Breast epithelium (tissue), 4 donors: Measurements from ENCODE around the gene TRAF3. TPM values are rescaled to one million over a fixed set of nuclear protein-coding genes. Genes with fewer than 3 reads are reported as not detected.

Experiments
- DNase-seq, 2 donors: peaks; one replicate each; pipeline ENCODE4 v3.0.0-alpha.2; 2019; ENCODE audit warnings: low spot score in 2 of 2
- H3K27ac ChIP-seq, 2 donors: fragments of 200-600 bp; sonication (generic) in 1 of 2; one replicate each; pipeline ENCODE4 v1.5.1; 2016 to 2019; ENCODE audit warnings: mild to moderate bottlenecking in 1 of 2
- H3K27me3 ChIP-seq, 2 donors: fragments of 200-600 bp; sonication (generic) in 1 of 2; one replicate each; pipeline versions ENCODE4 v1.5.1 to v1.6.0; 2017 to 2019; ENCODE audit warnings: control low read depth in 1 of 2, mild to moderate bottlenecking in 1 of 2
- H3K36me3 ChIP-seq: fragments of 200-600 bp; one replicate; pipeline ENCODE4 v1.5.1; 2019
- H3K4me1 ChIP-seq, 2 donors: fragments of 200-600 bp; sonication (generic); one replicate each; pipeline ENCODE4 v1.5.1; 2016 to 2019; ENCODE audit warnings: control low read depth in 1 of 2
- H3K4me3 ChIP-seq, 3 donors: fragments of 200-600 bp; sonication (generic); 1 replicate in 2 of 3; 2 replicates in 1 of 3; pipeline ENCODE4 v1.5.1; 2016 to 2019; ENCODE audit warnings: mild to moderate bottlenecking in 3 of 3, moderate library complexity in 2 of 3
- H3K9me3 ChIP-seq, 2 donors: fragments of 200-600 bp; sonication (generic) in 1 of 2; one replicate each; pipeline ENCODE4 v1.5.1; 2016 to 2019; ENCODE audit warnings: control low read depth in 1 of 2
- POLR2A ChIP-seq: fragments of 450-650 bp; IDR thresholded peaks from one replicate; pipeline ENCODE4 v1.6.1; 2016; ENCODE audit warnings: antibody characterized with exemption, mild to moderate bottlenecking, moderate library complexity
- POLR2AphosphoS5 ChIP-seq, 3 donors: sonication (generic); formaldehyde crosslinking; IDR thresholded peaks; one replicate each; pipeline ENCODE4 v1.6.1; 2017; ENCODE audit warnings: antibody characterized with exemption in 3 of 3
- intact Hi-C: fragments of 100-400 bp; cut with DNase I; formaldehyde crosslinking; loops from one replicate; pipeline ENCODE4 v1.15.1; 2023; ENCODE audit warnings: low total_unique reads
- total RNA-seq, 3 donors: library from RNA; depleted of rRNA; stranded (reverse); fragments of >200 nt; gene quantifications; one replicate each; pipeline ENCODE4 v1.1.0, GENCODE V29; 2016
- TF ChIP-seq, protein P1 (sequence below), 3 donors: fragments of 450-650 bp; IDR thresholded peaks; one replicate each; pipeline ENCODE4 v1.5.1; 2016 to 2017; ENCODE audit warnings: antibody characterized with exemption in 3 of 3, mild to moderate bottlenecking in 3 of 3, moderate library complexity in 3 of 3

TRAF3 gene
- total RNA-seq, 3 donors from 2014 or later = 13.1 to 15.7 (median 14.6) TPM

DNA sequence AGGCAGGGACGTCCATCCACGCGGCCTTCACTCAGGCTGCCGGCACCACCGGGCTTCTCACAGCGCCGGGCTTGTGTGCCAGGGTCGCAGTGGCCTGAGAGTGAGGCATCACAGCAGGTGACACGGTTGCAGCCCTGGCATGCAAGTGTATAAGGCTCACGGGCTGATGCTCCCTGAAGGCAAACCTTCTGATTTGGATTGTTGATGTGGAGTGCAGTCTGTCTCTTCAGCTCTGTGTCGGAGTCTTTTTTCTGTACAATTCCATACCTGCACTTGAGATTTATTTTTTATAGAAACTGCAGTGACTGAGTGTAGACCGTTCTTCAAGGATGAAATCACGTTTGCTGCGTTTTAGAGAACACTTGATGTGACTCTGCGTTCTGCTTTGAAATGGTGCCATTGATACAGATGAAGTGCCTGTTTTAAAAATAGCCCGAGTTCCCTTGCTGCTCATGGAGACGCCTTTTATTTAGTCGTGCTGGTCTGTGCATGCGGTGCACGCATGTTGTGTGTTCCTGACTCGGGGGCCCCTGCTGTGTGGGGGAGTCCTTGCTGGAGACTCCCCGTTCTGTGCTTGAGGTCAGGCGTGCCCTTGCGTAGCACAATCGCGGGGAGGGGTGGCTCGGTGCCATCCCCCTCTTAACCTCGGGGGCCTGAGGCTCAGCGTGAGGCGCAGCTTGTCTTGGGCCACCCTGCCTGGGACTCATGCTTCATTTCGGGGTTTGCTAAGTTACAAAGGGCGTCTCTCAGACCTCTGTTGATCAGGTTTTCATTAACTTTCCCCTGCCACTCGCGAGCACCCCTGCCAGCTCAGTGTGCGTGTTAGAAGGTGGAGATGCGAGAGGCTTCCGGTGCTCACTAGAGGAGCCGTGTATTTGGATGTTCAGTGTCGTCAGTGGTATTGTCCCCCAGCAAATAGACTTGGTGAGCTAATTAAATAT lies 123.7 kb downstream of the TRAF3 start:
- Histone ChIP-seq H3K36me3 (no peaks in the 10 kb centered on the region), H3K4me1 (no peaks in the 10 kb centered on the region), H3K9me3 (no peaks in the 10 kb centered on the region), H3K27me3 (no peaks in the 10 kb centered on the region), H3K27ac (no peak overlapping the region), H3K4me3 (no peak overlapping the region)
- DNase-seq = no peak
- no peak for TF ChIP-seq POLR2AphosphoS5 (IDR thresholded peaks at IDR 0.05)
- intact Hi-C loops = no loop called here

GRCh38 chr14:102901633-102902032 lies 124.4 kb downstream of the TRAF3 start:
- no peaks in the 10 kb centered on the region for H3K9me3 ChIP-seq
- intact Hi-C loops = no loop called here
- no peak overlapping the region for H3K27ac ChIP-seq
- H3K36me3 ChIP-seq = no peaks in the 10 kb centered on the region
- TF ChIP-seq POLR2AphosphoS5 (IDR thresholded peaks at IDR 0.05) (no peak), POLR2A (no peak)
- TF ChIP-seq, protein P1, sequence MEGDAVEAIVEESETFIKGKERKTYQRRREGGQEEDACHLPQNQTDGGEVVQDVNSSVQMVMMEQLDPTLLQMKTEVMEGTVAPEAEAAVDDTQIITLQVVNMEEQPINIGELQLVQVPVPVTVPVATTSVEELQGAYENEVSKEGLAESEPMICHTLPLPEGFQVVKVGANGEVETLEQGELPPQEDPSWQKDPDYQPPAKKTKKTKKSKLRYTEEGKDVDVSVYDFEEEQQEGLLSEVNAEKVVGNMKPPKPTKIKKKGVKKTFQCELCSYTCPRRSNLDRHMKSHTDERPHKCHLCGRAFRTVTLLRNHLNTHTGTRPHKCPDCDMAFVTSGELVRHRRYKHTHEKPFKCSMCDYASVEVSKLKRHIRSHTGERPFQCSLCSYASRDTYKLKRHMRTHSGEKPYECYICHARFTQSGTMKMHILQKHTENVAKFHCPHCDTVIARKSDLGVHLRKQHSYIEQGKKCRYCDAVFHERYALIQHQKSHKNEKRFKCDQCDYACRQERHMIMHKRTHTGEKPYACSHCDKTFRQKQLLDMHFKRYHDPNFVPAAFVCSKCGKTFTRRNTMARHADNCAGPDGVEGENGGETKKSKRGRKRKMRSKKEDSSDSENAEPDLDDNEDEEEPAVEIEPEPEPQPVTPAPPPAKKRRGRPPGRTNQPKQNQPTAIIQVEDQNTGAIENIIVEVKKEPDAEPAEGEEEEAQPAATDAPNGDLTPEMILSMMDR (IDR thresholded peaks at IDR 0.05) = no peak
- H3K27me3 ChIP-seq = no peaks in the 10 kb centered on the region
- H3K4me1 ChIP-seq = no peaks in the 10 kb centered on the region
- H3K4me3 ChIP-seq = no peak overlapping the region
- DNase-seq = no peak

GRCh38 chr14:102902086-102902485 lies 124.8 kb downstream of the TRAF3 start:
- TF ChIP-seq POLR2A (no peak), POLR2AphosphoS5 (IDR thresholded peaks at IDR 0.05) (no peak)
- TF ChIP-seq, protein P1 (IDR thresholded peaks at IDR 0.05) = no peak

DNA sequence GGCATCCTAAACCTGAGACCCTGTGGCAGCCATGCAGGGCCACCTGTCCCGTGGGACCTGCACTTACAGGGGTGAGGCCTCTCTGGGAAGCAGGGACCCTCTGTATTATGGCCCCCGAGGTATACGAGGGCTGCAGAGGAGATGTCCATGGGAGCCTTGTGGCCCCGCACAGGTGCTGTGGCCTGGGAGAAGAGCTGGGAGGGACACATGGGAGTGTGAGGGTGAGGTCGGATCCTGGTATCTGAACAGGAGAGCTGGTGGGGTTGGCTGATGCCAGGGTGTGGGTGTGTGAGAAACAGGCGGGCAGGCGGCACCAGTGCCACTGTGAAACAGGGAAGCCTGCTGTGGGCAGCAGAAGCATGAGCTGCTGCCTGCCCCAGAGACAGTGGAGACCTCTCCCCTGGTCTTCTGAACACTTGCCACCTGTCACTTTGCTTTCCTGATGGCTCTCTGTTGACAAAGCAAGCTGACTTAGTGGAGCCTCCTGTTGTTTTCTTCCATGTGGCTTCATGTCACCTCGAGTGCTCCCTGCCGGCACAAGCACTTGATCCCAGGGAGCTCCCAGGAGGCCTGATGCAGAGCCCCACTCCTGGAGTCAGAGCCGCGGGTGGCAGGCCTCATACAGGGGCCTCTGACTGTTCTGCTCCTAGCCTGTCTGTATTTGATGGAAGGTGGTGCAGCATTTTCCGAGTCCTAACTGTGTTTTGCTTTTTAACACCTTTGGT lies 125.4 kb downstream of the TRAF3 start:
- intact Hi-C loops = no loop called here
- Histone ChIP-seq H3K4me3 (no peak overlapping the region), H3K4me1 (no peaks in the 10 kb centered on the region), H3K36me3 (no peaks in the 10 kb centered on the region), H3K27ac (no peak overlapping the region), H3K27me3 (no peaks in the 10 kb centered on the region), H3K9me3 (no peaks in the 10 kb centered on the region)
- TF ChIP-seq, protein P1 (IDR thresholded peaks at IDR 0.05) = no peak
- TF ChIP-seq POLR2AphosphoS5 (IDR thresholded peaks at IDR 0.05) (no peak), POLR2A (no peak)
- no peak for DNase-seq

More at GRCh38 chr14:102902086-102902485, 124.8 kb downstream of the TRAF3 start:
- H3K27me3 ChIP-seq = no peaks in the 10 kb centered on the region
- no peaks in the 10 kb centered on the region for H3K9me3 ChIP-seq
- DNase-seq = no peak
- H3K4me1 ChIP-seq = no peaks in the 10 kb centered on the region
- H3K27ac ChIP-seq = no peak overlapping the region
- no peak overlapping the region for H3K4me3 ChIP-seq
- intact Hi-C loops = no loop called here
- H3K36me3 ChIP-seq = no peaks in the 10 kb centered on the region

- DNase-seq = no peak
- no peaks in the 10 kb centered on the region for H3K9me3 ChIP-seq
- no peaks in the 10 kb centered on the region for H3K36me3 ChIP-seq
- TF ChIP-seq POLR2AphosphoS5 (IDR thresholded peaks at IDR 0.05) (no peak), POLR2A (no peak)
- TF ChIP-seq, protein P1 (IDR thresholded peaks at IDR 0.05) = no peak
- H3K4me3 ChIP-seq = no peak overlapping the region
- H3K4me1 ChIP-seq = no peaks in the 10 kb centered on the region
- no peak overlapping the region for H3K27ac ChIP-seq
- H3K27me3 ChIP-seq = no peaks in the 10 kb centered on the region
- intact Hi-C loops = no loop called here
These were observed 126.1 kb downstream of the TRAF3 start for GRCh38 chr14:102903248-102903888.
